Central memory CD4-positive, alpha-beta T cell (primary cell): Measurements from ENCODE around the gene FAM237B.
"Not testable (repeated sequence)": the region's sequence is repeated elsewhere in the genome, so short reads cannot be mapped to it uniquely, and the experiment has no call there.

Source experiments
- DNase-seq: peaks from one replicate; pipeline ENCODE4 v3.0.0; 2022
- total RNA-seq, 3 experiments: gene quantifications; one replicate each; lab custom pipeline; 2026; lab: John Stamatoyannopoulos, UW

Gene FAM237B
- total RNA-seq: 0 reads per million in 3 experiments

GRCh38 chr7:90320801-90321494, at the start of gene FAM237B:
Gene FAM237B (minus strand): TSS chr7:90321304. CDS start chr7:90319748, 1,556 bp downstream.
- DNase-seq: no peak

DNA sequence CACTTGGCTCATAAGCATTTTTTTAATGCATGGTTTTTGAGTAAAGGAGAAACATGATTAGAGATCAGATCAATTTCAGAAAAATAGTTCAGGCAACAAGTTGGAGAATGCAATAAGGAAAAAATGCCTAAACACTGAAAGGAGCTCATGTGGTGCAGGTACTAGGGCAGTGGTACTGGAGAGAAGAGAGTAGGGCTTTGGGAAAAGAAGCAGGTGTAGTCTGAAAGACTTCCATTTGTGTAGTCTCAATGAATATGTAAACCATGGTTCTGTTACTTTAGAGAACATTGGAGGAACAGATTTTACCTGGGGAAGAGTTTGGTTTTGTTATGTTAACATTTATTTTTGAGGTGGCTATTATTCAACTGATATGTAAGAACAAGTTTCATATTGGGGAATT, 30.9 kb upstream of the FAM237B start:
- no peak for DNase-seq

GRCh38 chr7:90350032-90350431, 28.9 kb upstream of the FAM237B start:
- not testable (repeated sequence) for DNase-seq

DNA sequence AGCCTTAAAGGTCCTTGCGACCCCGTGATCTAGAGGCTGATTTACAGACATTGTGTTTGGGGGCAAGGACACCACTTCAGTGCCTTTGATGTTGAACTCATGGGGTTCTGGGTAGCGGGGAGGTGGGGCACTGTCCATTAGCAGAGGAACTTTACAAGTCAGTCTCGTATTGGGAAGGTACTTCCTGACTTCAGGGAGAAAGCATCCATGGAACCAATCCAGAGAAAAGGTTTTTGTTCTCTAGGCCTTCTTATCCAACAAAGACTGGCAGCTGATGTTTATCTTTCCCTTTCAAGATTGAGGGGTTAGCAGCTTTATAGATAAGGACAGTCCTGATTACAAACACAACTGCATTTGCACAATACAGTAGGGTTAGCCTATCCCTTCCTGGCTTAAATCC, 28.2 kb upstream of the FAM237B start:
- no peak for DNase-seq

GRCh38 chr7:90347759-90348158, 26.7 kb upstream of the FAM237B start:
- no peak for DNase-seq

GRCh38 chr7:90346336-90347125, 25.4 kb upstream of the FAM237B start, which contains the start of gene GTPBP10:
Gene GTPBP10 (plus strand): TSS chr7:90346716. CDS start chr7:90346742, 26 bp downstream.
- peak; percentile 94 for DNase-seq

DNA sequence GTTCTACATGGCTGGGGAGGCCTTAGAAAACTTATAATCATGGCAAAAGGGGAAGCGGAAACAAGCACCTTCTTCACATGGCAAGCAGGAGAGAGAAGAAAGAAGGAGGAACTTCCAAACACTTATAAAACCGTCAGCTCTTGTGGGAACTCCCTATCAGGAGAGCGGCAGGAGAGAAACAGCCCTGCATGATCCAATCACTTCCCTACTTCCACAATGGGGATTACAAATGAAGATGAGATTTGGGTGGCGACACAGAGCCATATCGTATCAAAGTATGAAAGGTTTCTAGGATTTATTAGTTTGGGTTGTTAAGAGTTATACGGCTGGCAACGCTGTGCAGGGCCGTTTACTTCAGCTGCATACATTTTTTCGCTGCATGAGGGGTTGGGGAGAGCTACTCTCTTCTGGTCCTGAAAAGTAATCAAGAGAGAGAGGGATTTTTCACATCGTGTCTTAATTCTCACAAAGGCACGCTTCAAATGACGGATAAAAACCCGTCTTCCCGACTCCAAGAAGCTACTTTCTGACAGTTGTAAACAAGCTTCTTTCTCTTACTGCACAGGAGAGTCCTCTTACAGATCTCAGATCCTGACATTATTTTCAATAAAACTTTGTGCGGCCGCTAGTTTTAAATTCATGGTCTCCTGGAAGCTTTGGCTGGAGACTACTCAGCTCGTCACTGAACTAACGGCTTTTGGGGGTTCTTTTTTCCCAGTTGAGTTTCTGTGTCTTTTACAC, 24.7 kb upstream of the FAM237B start:
- DNase-seq: no peak

DNA sequence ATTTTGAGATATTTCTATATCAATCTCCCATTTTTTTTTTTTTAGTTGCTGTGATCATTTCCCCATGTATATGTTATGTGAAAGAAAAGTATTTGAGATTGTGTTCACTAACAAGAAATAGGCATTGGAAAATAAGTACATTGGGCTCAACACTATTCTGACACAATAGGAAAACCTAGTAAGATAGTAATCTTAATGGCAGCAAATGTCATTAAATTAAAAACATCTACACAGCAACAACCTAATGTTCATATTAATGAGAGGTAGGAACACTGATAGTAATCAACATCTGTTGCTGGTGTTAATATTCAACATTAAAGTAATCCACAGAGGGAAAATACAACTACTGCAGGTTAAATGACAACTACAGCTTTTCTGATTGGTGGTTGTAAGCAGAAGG, 23.9 kb upstream of the FAM237B start:
- DNase-seq: no peak

DNA sequence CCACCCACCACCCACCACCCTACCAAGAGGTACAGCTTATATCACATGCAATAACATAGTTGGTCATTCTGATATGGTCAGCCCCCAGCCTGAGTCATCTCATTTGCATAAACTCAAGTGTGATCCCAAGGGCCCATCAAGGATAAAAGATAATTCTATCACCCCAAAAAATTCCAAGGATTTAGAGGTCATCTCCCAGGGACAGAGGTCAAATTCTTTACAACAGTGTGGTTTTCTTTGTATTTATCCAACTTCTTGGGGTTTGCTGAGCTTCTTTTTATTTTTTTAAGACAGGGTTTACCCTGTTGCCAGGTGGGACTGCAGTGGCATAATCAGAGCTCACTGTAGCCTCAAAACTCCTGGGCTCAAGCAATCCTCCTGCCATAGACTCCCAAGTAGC, 16.0 kb upstream of the FAM237B start:
- DNase-seq: no peak

DNA sequence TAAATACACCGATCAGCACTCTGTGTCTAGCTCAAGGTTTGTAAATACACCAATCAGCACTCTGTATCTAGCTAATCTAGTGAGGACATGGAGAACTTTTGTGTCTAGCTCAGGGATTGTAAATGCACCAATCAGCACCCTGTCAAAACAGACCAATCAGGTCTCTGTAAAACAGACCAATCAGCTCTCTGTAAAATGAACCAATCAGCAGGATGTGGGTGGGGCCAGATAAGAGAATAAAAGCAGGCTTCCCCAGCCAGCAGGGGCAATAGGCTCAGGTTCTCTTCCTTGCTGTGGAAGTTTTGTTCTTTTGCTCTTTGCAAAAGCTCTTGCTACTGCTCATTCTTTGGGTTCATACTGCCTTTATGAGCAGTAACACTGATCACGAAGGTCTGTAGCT, 13.8 kb upstream of the FAM237B start:
- DNase-seq: not testable (repeated sequence)

GRCh38 chr7:90334193-90334843, 13.2 kb upstream of the FAM237B start:
- no peak for DNase-seq

DNA sequence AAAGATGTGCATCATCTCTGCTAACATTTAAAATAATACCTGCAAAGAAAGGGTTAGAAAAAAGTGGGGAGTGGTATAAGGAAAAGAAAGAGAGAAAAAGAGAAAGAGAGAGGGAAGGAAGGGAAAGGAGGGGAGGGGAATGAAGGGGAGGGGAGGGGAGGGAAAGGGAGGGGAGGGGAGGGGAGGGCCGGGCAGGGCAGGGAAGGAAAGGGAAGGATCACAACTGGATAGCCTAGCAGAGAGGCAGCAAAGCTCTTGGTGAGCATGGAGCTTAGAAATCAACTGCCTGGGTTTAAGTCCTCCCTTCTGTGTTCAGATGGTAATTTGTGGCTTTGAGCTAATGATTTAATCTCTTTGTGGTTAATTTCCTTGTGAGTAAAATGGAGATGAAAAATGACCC, 5.4 kb upstream of the FAM237B start:
- no peak for DNase-seq

- no peak for DNase-seq
Measured at GRCh38 chr7:90322837-90323236, 1.7 kb upstream of the FAM237B start.

GRCh38 chr7:90320418-90320800, 695 bp downstream of the FAM237B start:
- DNase-seq: no peak

DNA sequence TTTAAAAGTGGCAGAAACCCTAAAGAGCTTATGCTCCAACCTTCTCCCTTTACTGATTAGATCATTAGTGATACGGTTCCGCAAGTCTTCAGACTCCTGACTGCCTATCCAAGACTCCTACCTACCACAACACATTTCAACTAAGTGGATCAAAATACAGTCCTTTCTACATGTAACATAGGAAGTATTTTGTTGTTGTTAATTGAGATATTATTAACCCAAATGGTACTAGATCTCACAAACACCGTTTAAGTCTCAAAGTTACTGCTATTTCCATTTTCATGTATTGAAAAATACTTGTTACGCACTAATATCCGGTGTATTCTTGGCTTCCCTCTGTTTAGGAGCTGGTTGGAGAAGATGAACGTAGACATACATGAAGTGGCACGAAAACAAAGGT, 1.1 kb downstream of the FAM237B start:
- DNase-seq: no peak

GRCh38 chr7:90313907-90314306, 7.2 kb downstream of the FAM237B start:
- no peak for DNase-seq

GRCh38 chr7:90312745-90313144, 8.4 kb downstream of the FAM237B start:
- DNase-seq: no peak

- DNase-seq: no peak
Measured at GRCh38 chr7:90311175-90311574, 9.9 kb downstream of the FAM237B start.

GRCh38 chr7:90309872-90310271, 11.2 kb downstream of the FAM237B start:
- DNase-seq: no peak

- DNase-seq: no peak
Measured at GRCh38 chr7:90303241-90303640, 17.9 kb downstream of the FAM237B start.

- no peak for DNase-seq
Measured at GRCh38 chr7:90298145-90299038, 22.7 kb downstream of the FAM237B start.
